ENCODE data around the gene OMP. TPM values are rescaled to one million over a fixed set of nuclear protein-coding genes. Genes with fewer than 3 reads are reported as not detected.
"Not testable (repeated sequence)": the region's sequence is repeated elsewhere in the genome, so short reads cannot be mapped to it uniquely, and the experiment has no call there.

OMP gene
- total RNA-seq, 6 experiments from 2014 or later, result 1.0 to 4.2 (median 2.0) TPM; not detected in 1

GRCh38 chr11:77093987-77094840 is 8.4 kb upstream of the OMP start:
- Histone ChIP-seq H3K4me3 (no peak overlapping the region), H3K4me1 (peaks cover 0 to 30% (median 15%) of the 10 kb centered on the region in 4 donors), H3K27ac (no peak overlapping the region), H3K36me3 (peaks cover 0 to 5% (median 0%) of the 10 kb centered on the region in 4 donors), H3K27me3 (no peaks in the 10 kb centered on the region), H3K9me3 (no peaks in the 10 kb centered on the region)
- intact Hi-C loops (cut with DNase I), result loop anchor here in 1 of 2 donors (5.0 kb wide), 1 partner anchor 42 kb away; no protein-coding TSS in a partner anchor
- TF ChIP-seq POLR2A (IDR thresholded peaks at IDR 0.05) (no peak), CTCF (IDR thresholded peaks at IDR 0.05) (no peak)
- 90% methylated on average over 2 of the region's 6 CpGs for WGBS (ENCODE audit: insufficient coverage, low coverage, low lambda C conversion rate, missing lambda C conversion rate)
- ATAC-seq, result no peak
- DNase-seq, result peak in 2 of 3 donors; percentile 16 to 42

- no peak overlapping the region for H3K4me3 ChIP-seq
- H3K9me3 ChIP-seq, result no peaks in the 10 kb centered on the region
- TF ChIP-seq POLR2A (IDR thresholded peaks at IDR 0.05) (no peak), CTCF (IDR thresholded peaks at IDR 0.05) (no peak)
- H3K27ac ChIP-seq, result peak overlapping the region; percentile 61 to 83 (median 82)
- DNase-seq (peak in 2 of 3 donors; percentile 6 to 46), ATAC-seq (no peak)
- peaks cover 0 to 5% (median 0%) of the 10 kb centered on the region in 4 donors for H3K36me3 ChIP-seq
- peaks cover 0 to 30% (median 14%) of the 10 kb centered on the region in 4 donors for H3K4me1 ChIP-seq
- intact Hi-C loops (cut with DNase I), result loop anchor here in 1 of 2 donors (5.0 kb wide), 1 partner anchor 43 kb away; no protein-coding TSS in a partner anchor
- H3K27me3 ChIP-seq, result no peaks in the 10 kb centered on the region
- WGBS (ENCODE audit: insufficient coverage, low coverage, low lambda C conversion rate, missing lambda C conversion rate), result no CpG with 5 or more reads among the region's 7 CpGs
These were observed 7.7 kb upstream of the OMP start for GRCh38 chr11:77094841-77095365.

GRCh38 chr11:77095551-77096490 is 6.8 kb upstream of the OMP start:
- WGBS (ENCODE audit: insufficient coverage, low coverage, low lambda C conversion rate, missing lambda C conversion rate), result 52% methylated on average over 7 of the region's 21 CpGs
- peak; percentile 61 for TF ChIP-seq POLR2A (IDR thresholded peaks at IDR 0.05)
- TF ChIP-seq CTCF (IDR thresholded peaks at IDR 0.05), result no peak
- Histone ChIP-seq H3K9me3 (no peaks in the 10 kb centered on the region), H3K36me3 (peaks cover 0 to 5% (median 0%) of the 10 kb centered on the region in 4 donors), H3K27ac (peak overlapping the region; percentile 61 to 83 (median 82)), H3K4me1 (peaks cover 0 to 29% (median 14%) of the 10 kb centered on the region in 4 donors), H3K4me3 (no peak overlapping the region), H3K27me3 (no peaks in the 10 kb centered on the region)
- ATAC-seq, result peak; percentile 84 to 93 (median 90)
- intact Hi-C loops (cut with DNase I), result no loop called here
- peak; percentile 86 to 95 (median 95) for DNase-seq

GRCh38 chr11:77096591-77097019 is 6.0 kb upstream of the OMP start:
- intact Hi-C loops (cut with DNase I), result no loop called here
- H3K4me3 ChIP-seq, result no peak overlapping the region
- H3K9me3 ChIP-seq, result no peaks in the 10 kb centered on the region
- H3K4me1 ChIP-seq, result peaks cover 0 to 27% (median 14%) of the 10 kb centered on the region in 4 donors
- ATAC-seq (peak; percentile 21 to 62 (median 54)), DNase-seq (peak; percentile 61 to 76 (median 67))
- H3K27ac ChIP-seq, result peak overlapping the region in 2 of 3 donors; percentile 57 to 82
- WGBS (ENCODE audit: insufficient coverage, low coverage, low lambda C conversion rate, missing lambda C conversion rate), result 52% methylated on average over 3 of the region's 8 CpGs
- H3K27me3 ChIP-seq, result no peaks in the 10 kb centered on the region
- TF ChIP-seq CTCF (IDR thresholded peaks at IDR 0.05) (no peak), POLR2A (IDR thresholded peaks at IDR 0.05) (no peak)
- peaks cover 0 to 5% (median 0%) of the 10 kb centered on the region in 4 donors for H3K36me3 ChIP-seq

GRCh38 chr11:77097180-77097579 is 5.5 kb upstream of the OMP start:
- DNase-seq; intact Hi-C loops (cut with DNase I); H3K36me3 ChIP-seq; H3K27me3 ChIP-seq; ATAC-seq; H3K27ac ChIP-seq; H3K9me3 ChIP-seq; H3K4me3 ChIP-seq: not testable (repeated sequence)
- WGBS (ENCODE audit: insufficient coverage, low coverage, low lambda C conversion rate, missing lambda C conversion rate), result 64% methylated on average over 4 of the region's 4 CpGs
- peaks cover 0 to 27% (median 14%) of the 10 kb centered on the region in 4 donors for H3K4me1 ChIP-seq
